Caki2 (cell line): ENCODE measurements around the gene EIF1B. TPM values are rescaled to one million over a fixed set of nuclear protein-coding genes. Genes with fewer than 3 reads are reported as not detected.

Experiments used
- DNase-seq: peaks from one replicate; pipeline ENCODE4 v3.0.0-alpha.2; 2015; ENCODE audit warnings: low read depth
- in situ Hi-C: cut with HindIII; loops from 2 replicates; pipeline ENCODE4 v1.10.0; 2016; ENCODE audit warnings: low sequenced_read_pairs, low pct_unique_long_range_greater_than_20kb, mixed read lengths
- total RNA-seq: library from RNA; depleted of rRNA; stranded (reverse); fragments of >200 nt; shearing (Covaris generic); gene quantifications from 2 replicates; pipeline ENCODE4 v1.2.3, GENCODE V29; 2014; ENCODE audit warnings: low replicate concordance

The EIF1B gene
- total RNA-seq, 1 experiment from 2014 or later = 7.6 TPM

- DNase-seq = no peak
- in situ Hi-C loops = no loop called here
Observed at GRCh38 chr3:40304352-40304751, 5.2 kb upstream of the EIF1B start.

DNA sequence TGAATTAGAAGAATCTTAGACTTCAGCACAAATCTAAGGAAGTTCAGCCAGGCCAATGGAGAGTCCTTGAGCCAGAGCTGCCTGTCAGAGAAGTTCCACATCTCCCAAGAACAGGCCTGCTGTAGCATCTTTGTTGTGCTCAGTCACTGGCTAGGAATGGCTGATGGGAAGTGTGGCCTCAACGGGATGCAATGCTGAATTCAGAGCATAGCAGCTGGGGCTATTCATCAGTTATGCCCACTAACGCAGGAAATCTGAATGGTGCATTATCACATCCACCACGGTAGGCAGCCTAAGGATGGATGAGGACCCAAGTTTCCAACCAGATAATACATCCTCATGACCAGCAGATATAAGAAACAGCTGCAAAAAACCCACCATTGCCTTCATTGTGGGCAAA is 3.2 kb upstream of the EIF1B start:
- in situ Hi-C loops = no loop called here
- DNase-seq = no peak

GRCh38 chr3:40307176-40307575 is 2.3 kb upstream of the EIF1B start:
- in situ Hi-C loops = no loop called here

GRCh38 chr3:40308725-40309417 is 636 bp upstream of the EIF1B start:
- DNase-seq = no peak
- in situ Hi-C loops = no loop called here

More at GRCh38 chr3:40307176-40307575, 2.3 kb upstream of the EIF1B start:
- DNase-seq = no peak

- DNase-seq = no peak
- in situ Hi-C loops = no loop called here
Observed at GRCh38 chr3:40309925-40310695, 603 bp downstream of the EIF1B start.

DNA sequence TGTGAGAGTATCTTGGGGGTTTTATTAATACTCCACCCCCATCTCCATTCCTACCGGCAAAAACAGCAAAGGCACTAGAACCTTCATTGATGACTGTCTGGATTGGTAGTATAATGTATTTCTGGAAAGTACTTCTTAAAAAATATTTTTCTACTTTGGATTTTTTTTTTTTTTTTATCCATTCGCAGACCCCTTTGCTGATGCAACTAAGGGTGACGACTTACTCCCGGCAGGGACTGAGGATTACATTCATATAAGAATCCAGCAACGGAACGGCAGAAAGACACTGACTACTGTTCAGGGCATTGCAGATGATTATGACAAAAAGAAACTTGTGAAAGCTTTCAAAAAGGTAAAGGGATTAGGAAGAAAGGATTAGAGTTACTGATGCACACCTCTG is 1.2 kb downstream of the EIF1B start:
- no peak for DNase-seq
- in situ Hi-C loops = no loop called here

- in situ Hi-C loops = no loop called here
- no peak for DNase-seq
Observed at GRCh38 chr3:40312661-40313226, 3.2 kb downstream of the EIF1B start.

DNA sequence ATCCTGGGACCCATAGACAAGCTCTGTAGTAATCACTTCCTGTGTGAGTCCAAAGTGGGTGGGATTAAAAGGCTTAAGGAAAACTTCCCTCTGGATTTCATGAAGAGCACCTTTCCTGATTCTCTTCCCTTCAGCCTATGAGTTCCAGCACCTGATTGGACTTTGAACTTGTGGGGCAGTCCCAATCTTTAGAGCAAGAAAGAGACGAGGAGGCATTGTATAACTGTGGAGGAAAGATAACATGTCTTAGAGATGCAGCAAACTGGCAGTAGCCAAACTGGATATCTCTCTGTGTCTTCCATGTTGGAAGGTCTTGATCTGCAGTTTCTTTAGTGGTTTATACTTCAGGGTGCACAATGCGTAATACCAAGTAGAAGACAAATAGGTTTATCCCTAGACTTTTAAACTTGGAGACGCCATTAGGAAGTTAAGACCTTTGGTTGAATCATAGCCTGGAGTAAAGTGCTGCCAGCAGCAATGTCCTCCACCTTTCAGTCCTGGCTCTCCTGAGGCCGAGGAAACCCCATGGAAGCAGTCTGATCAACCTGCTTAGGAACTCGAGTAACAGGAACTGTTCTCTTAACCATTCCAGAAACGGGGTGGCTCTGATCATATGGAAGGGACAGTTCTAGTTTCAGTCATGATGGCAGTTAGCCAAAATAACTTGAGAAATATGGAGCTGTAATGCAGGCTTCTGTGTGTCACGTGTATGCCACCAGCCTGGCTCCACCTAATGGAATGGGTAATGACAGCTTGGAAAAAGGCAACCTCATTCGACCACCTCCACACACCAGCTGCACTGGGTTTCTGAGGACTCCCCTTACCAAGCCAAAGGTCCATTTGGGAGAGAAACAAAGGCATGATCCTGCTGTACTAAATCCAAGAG is 4.7 kb downstream of the EIF1B start:
- in situ Hi-C loops = no loop called here
- peak; percentile 12 for DNase-seq

- in situ Hi-C loops = no loop called here
- peak; percentile 28 for DNase-seq
Observed at GRCh38 chr3:40317061-40317855, 7.8 kb downstream of the EIF1B start.

DNA sequence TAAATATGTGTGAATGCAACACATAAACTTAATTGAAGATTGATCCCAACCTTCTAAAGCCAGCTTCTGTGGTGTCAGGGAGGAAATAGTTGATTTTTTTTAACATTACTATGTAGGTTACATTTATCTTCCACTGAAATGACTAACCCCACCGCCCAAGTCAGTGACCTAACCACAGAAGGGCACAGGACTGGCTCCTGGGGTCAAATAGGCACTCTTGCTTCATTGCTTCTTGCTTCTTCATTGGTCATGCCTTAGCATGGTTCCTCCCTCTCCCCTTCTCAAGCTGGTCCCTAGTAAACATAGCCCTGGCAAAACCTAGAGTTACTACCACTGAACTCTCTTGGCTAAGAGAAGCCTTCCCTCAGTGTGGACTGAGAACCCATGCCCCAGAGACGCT is 12.3 kb downstream of the EIF1B start:
- in situ Hi-C loops = no loop called here
- no peak for DNase-seq

DNA sequence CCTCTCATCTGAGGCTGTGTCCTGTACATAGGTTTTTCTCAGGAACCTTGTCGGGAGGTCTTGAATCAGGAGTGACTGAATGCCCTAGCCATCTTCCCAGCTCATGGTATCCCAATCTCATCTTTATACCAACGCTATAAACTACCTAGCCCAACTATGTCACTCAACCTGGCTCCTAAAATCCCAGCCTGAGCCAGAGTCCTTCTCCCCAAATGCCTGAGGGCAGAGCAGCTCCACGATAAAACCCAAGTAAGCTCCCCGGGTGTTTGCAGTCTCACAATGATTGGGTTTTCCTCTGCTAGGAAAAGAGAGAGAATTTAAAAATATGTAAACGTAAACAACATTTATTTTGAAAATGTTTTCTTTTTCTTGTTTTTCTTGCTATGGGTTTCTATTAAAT is 14.4 kb downstream of the EIF1B start:
- in situ Hi-C loops = no loop called here
- DNase-seq = no peak

GRCh38 chr3:40324621-40325020 is 15.1 kb downstream of the EIF1B start:
- DNase-seq = no peak
- in situ Hi-C loops = no loop called here

DNA sequence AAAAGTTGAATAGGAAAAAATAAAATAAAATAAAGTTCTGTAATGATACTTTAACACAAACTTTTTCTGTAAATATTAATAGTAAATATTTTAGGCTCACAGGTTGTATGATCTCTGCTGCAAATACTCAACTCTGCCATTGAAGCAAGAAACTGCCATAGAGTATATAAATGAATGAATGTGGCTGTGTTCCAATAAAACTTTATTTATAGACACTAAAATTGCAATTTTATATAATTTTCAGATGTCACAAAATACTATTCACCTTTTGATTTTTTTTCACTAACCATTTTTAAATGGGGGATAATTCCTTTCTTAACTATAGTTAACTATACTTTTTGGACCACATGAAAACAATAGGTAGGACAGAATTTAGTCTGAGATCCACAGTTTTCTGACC is 16.0 kb downstream of the EIF1B start:
- in situ Hi-C loops = no loop called here
- no peak for DNase-seq

GRCh38 chr3:40328374-40328773 is 18.9 kb downstream of the EIF1B start:
- in situ Hi-C loops = no loop called here
- no peak for DNase-seq

DNA sequence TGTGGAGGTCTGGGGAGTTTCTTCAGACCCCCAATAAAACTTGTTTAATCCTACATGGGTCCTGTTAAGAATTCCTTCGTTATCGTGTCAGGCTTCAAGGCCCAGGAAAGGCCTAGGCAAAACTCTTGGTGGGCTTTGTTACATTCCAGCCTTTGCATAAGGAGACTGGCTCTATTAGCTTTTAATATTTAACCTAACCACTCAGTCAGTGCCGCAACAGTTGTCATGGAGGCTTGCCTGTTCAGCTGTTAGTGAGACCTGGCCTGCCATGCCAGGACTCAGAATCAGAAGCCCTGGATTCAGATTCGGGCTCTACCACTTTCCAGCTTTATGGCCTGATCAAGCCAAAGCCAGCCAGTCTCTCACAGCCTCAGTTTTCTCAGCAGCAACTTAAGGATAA is 19.6 kb downstream of the EIF1B start:
- in situ Hi-C loops = no loop called here
- no peak for DNase-seq

DNA sequence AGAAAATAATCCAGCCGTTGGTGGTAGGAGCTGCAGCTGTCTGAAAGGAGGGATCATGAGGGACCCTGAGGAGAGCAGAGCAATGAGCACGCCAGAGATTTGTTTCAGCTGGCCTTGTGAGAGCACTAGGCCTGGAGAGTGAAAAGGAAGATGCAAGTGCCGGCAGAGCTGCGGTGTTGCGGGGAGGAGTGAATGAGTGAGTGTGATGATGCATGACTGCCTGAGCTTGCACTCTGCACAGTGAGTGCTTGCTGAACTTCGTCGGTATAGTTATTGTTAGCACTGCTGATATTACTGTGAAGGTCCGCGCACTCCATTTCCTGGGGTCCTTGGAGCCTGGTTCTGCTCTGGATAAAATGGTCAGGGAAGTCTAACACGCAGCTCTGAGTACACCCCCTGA is 23.2 kb downstream of the EIF1B start:
- in situ Hi-C loops = no loop called here
- DNase-seq = no peak

- DNase-seq = no peak
- in situ Hi-C loops = no loop called here
Observed at GRCh38 chr3:40333416-40333815, 23.9 kb downstream of the EIF1B start.

- DNase-seq = no peak
- in situ Hi-C loops = no loop called here
Observed at GRCh38 chr3:40333852-40334251, 24.3 kb downstream of the EIF1B start.
